Neuronal stem cell (in vitro differentiated cells): ENCODE results near the gene AGPS.

Experiments used
- DNase-seq: peaks from one replicate; pipeline ENCODE4 v3.0.0-alpha.2; 2013; ENCODE audit warnings: low spot score
- H2AFZ ChIP-seq: one replicate; pipeline ENCODE4 v1.6.1; 2013; ENCODE audit warnings: mild to moderate bottlenecking, low read length, inconsistent platforms
- H2AK5ac ChIP-seq: 2 replicates; pipeline ENCODE4 v1.6.1; 2013; ENCODE audit warnings: low read depth, mild to moderate bottlenecking, inconsistent platforms, low read length, moderate library complexity, mixed read lengths
- H2BK120ac ChIP-seq: 2 replicates; pipeline ENCODE4 v1.6.1; 2013; ENCODE audit warnings: low read depth, mild to moderate bottlenecking, inconsistent platforms, low read length, moderate library complexity, mixed read lengths
- H2BK12ac ChIP-seq: one replicate; pipeline ENCODE4 v1.6.1; 2013; ENCODE audit warnings: low read length, inconsistent platforms
- H2BK15ac ChIP-seq: 2 replicates; pipeline ENCODE4 v1.6.1; 2013; ENCODE audit warnings: mild to moderate bottlenecking, low read length, inconsistent platforms, mixed read lengths
- H2BK5ac ChIP-seq: one replicate; pipeline ENCODE4 v1.6.1; 2013; ENCODE audit warnings: inconsistent platforms, mild to moderate bottlenecking, low read length, moderate library complexity
- H3K14ac ChIP-seq: one replicate; pipeline ENCODE4 v1.6.1; 2013; ENCODE audit warnings: low read length, inconsistent platforms
- H3K18ac ChIP-seq: 2 replicates; pipeline ENCODE4 v1.6.1; 2013; ENCODE audit warnings: low read length, inconsistent platforms
- H3K23ac ChIP-seq: 2 replicates; pipeline ENCODE4 v1.6.1; 2013; ENCODE audit warnings: low read depth, mild to moderate bottlenecking, mixed read lengths, low read length, inconsistent platforms; ENCODE audit not compliant: poor library complexity
- H3K27ac ChIP-seq: replicated peaks from 3 replicates; pipeline ENCODE4 v1.5.1; 2013; ENCODE audit warnings: low read length, inconsistent platforms
- H3K27me3 ChIP-seq, 3 experiments: 2 replicates each; pipeline ENCODE4 v1.6.1; 2013; ENCODE audit warnings: low read length in 3 of 3, mild to moderate bottlenecking in 2 of 3, inconsistent platforms in 1 of 3, low read depth in 1 of 3, mixed read lengths in 1 of 3, moderate library complexity in 1 of 3; ENCODE audit not compliant: control insufficient read depth in 3 of 3, insufficient read depth in 3 of 3
- H3K36me3 ChIP-seq, 2 donors: replicated peaks in 1 of 2; 2 replicates each; pipeline ENCODE4 v1.6.1; 2013; ENCODE audit warnings: low read length in 2 of 2; ENCODE audit not compliant: control insufficient read depth in 2 of 2, insufficient read depth in 2 of 2
- H3K4ac ChIP-seq: 2 replicates; pipeline ENCODE4 v1.6.1; 2013; ENCODE audit warnings: inconsistent platforms, mild to moderate bottlenecking, low read length, moderate library complexity
- H3K4me1 ChIP-seq, 2 donors: 1 replicate in 1 of 2; 2 replicates in 1 of 2; pipeline ENCODE4 v1.6.1; 2013; ENCODE audit warnings: low read length in 2 of 2, low read depth in 1 of 2; ENCODE audit not compliant: control insufficient read depth in 2 of 2, insufficient read depth in 1 of 2
- H3K4me2 ChIP-seq: one replicate; pipeline ENCODE4 v1.6.1; 2013; ENCODE audit warnings: mild to moderate bottlenecking, low read length, inconsistent platforms; ENCODE audit not compliant: insufficient read depth, poor library complexity, severe bottlenecking
- H3K4me3 ChIP-seq, 2 donors: 2 replicates each; pipeline ENCODE4 v1.5.1; 2013; ENCODE audit warnings: low read length in 2 of 2, mild to moderate bottlenecking in 2 of 2, inconsistent platforms in 1 of 2, moderate library complexity in 1 of 2
- H3K79me1 ChIP-seq: one replicate; pipeline ENCODE4 v1.6.1; 2013; ENCODE audit warnings: low read depth, mild to moderate bottlenecking, inconsistent platforms, low read length, moderate library complexity
- H3K9ac ChIP-seq: one replicate; pipeline ENCODE4 v1.6.1; 2013; ENCODE audit warnings: mild to moderate bottlenecking, low read depth, low read length, inconsistent platforms; ENCODE audit not compliant: poor library complexity
- H3K9me3 ChIP-seq, 2 donors: replicated peaks in 1 of 2; 2 replicates each; pipeline versions ENCODE3 to v1.6.1; 2013; ENCODE audit warnings: low read length in 2 of 2, mild to moderate bottlenecking in 2 of 2, inconsistent platforms in 1 of 2, low read depth in 1 of 2, mixed read lengths in 1 of 2, moderate library complexity in 1 of 2; ENCODE audit not compliant: control insufficient read depth in 2 of 2, insufficient read depth in 1 of 2
- H4K8ac ChIP-seq: one replicate; pipeline ENCODE4 v1.6.1; 2013; ENCODE audit warnings: low read depth, mild to moderate bottlenecking, inconsistent platforms, low read length, moderate library complexity
- H4K91ac ChIP-seq: one replicate; pipeline ENCODE4 v1.6.1; 2013; ENCODE audit warnings: low read length, low read depth, mild to moderate bottlenecking, inconsistent platforms; ENCODE audit not compliant: poor library complexity
- WGBS, 2 donors: extraction: QIAGEN DNeasy Blood & Tissue Kit; methylation state at CpG; one replicate each; pipeline ENCODE4 v1.1.7; 2013; ENCODE audit warnings: missing lambda C conversion rate in 2 of 2, mixed read lengths in 1 of 2; ENCODE audit not compliant: insufficient read length in 2 of 2, insufficient replicate concordance in 1 of 2; ENCODE audit errors: extremely low coverage in 2 of 2; 5-methylcytosine and 5-hydroxymethylcytosine counted together

AGPS gene

DNA sequence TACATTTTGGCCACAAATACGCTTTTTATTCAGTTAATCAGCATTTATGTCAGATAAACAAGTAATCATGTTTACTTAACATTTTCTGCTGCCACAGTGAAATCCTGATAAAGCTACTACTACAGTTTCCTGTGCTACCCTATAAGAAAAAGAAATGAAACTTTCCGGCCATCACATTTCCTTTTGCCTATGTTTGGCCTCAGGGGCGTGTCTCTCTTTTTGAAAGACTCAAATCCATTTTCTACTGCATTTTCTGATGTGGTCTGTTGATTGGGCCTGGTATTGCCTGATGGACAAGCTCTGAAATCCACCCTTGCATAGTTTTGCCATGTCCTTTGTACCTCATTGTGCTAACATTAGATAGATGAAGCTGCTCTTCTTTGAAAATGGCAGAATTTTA is 152.6 kb downstream of the AGPS start:
- DNase-seq = no peak
- Histone ChIP-seq H3K27me3 (no peaks in the 10 kb centered on the region), H4K8ac (no peak overlapping the region), H2BK5ac (no peak overlapping the region), H3K79me1 (no peaks in the 10 kb centered on the region), H2BK120ac (no peak overlapping the region), H3K27ac (no peak overlapping the region), H3K4me3 (no peak overlapping the region), H3K4ac (no peak overlapping the region), H2AK5ac (no peak overlapping the region), H3K36me3 (no peaks in the 10 kb centered on the region), H2BK15ac (no peak overlapping the region), H3K9me3 (peaks cover 2 to 16% of the 10 kb centered on the region in 2 donors), H3K4me2 (no peak overlapping the region), H2BK12ac (no peak overlapping the region), H3K9ac (no peak overlapping the region), H3K23ac (no peak overlapping the region), H3K18ac (no peak overlapping the region), H2AFZ (no peak overlapping the region), H3K4me1 (peaks cover 0 to 3% of the 10 kb centered on the region in 2 donors), H3K14ac (no peak overlapping the region), H4K91ac (no peak overlapping the region)
- no CpG with 5 or more reads among the region's 3 CpGs for WGBS, 2 donors

DNA sequence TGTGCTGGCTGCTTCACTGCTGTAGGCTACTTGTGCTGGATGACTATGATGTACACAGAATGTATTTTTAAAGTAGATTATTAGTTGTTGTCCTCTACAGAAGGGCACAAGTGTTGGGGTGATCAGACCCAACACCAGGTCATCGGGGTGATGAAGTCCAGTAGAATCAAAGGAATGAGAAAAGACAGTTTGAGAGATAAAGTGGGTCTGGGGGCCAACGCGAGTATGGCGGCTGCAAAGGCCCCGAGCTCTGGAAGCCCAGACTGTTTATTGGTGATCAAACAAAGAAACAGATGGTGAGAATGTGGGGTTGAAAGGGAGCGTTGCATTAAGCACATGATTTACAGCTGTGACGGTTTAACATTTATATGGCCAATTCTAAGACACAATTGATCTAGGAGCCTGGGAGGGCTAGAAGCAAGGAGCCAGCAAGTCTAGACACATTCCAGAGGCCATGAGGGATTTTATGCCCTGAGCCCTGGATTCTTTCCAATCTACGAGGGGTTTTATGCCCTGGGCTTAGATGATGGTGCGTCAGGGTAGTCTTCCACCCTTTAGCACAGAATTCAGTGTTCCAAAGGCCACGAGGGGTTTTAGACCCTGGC is 153.5 kb downstream of the AGPS start:
- no peak overlapping the region for H3K27ac ChIP-seq
- peaks cover 0 to 3% of the 10 kb centered on the region in 2 donors for H3K4me1 ChIP-seq
- no peaks in the 10 kb centered on the region for H3K36me3 ChIP-seq
- H2AK5ac ChIP-seq = no peak overlapping the region
- no peak overlapping the region for H3K9ac ChIP-seq
- no peak overlapping the region for H3K4me2 ChIP-seq
- H2BK15ac ChIP-seq = no peak overlapping the region
- no peaks in the 10 kb centered on the region for H3K27me3 ChIP-seq
- no peaks in the 10 kb centered on the region for H3K79me1 ChIP-seq
- H2AFZ ChIP-seq = no peak overlapping the region
- H3K14ac ChIP-seq = no peak overlapping the region
- no peak overlapping the region for H4K91ac ChIP-seq
- no peak overlapping the region for H3K23ac ChIP-seq
- no peak overlapping the region for H3K4me3 ChIP-seq
- no peak overlapping the region for H3K4ac ChIP-seq
- no CpG with 5 or more reads among the region's 10 CpGs for WGBS, 2 donors
- H2BK120ac ChIP-seq = no peak overlapping the region
- H3K18ac ChIP-seq = no peak overlapping the region
- H2BK12ac ChIP-seq = no peak overlapping the region
- no peak overlapping the region for H4K8ac ChIP-seq
- DNase-seq = no peak
- H3K9me3 ChIP-seq = peaks cover 2 to 16% of the 10 kb centered on the region in 2 donors
- no peak overlapping the region for H2BK5ac ChIP-seq

DNA sequence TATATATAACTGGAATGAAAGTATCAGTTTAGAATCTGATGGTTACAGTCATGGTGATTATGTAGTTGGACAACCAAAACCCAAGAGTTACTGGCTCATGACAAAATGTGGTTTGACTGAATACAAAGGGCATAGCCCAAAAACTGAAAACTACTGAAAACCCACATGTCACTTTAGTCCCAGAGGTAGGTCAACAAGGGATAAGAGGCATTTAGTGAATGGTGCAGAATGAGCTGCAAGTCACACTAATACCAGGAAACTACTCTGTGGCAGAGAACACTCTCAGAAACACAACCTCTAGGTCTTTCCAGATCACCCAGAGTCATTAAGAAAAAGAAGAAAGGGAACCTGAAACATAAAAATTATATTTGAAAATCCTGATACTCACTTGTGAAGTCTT is 154.5 kb downstream of the AGPS start:
- Histone ChIP-seq H4K8ac (no peak overlapping the region), H2AK5ac (no peak overlapping the region), H2BK5ac (no peak overlapping the region), H3K23ac (no peak overlapping the region), H3K18ac (no peak overlapping the region), H2BK12ac (no peak overlapping the region), H2BK15ac (no peak overlapping the region), H2BK120ac (no peak overlapping the region), H3K27ac (no peak overlapping the region), H3K14ac (no peak overlapping the region), H3K79me1 (no peaks in the 10 kb centered on the region), H3K9ac (no peak overlapping the region), H3K9me3 (peaks cover 2 to 16% of the 10 kb centered on the region in 2 donors), H3K27me3 (no peaks in the 10 kb centered on the region), H3K4me2 (no peak overlapping the region), H3K4me3 (no peak overlapping the region), H3K4me1 (peaks cover 0 to 3% of the 10 kb centered on the region in 2 donors), H3K4ac (no peak overlapping the region), H2AFZ (no peak overlapping the region), H3K36me3 (no peaks in the 10 kb centered on the region), H4K91ac (no peak overlapping the region)
- no peak for DNase-seq

DNA sequence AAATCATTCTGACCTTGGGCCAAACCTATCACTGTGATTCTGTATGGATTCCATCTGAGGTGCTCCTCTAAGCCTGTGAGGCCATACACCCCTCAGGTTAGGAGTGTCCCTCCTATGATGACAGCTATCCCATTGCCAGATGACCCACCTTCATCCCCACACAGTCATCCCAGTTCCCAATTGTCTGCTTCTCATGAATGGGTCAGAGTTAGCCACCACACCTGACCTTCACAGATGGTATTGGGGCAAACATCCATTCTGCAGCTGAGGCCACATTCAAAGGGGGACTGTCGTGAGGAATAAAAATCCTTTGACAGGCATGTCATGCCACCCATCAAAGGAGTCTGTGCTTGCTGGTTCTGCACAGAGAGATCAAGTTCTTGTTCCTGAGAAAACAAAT is 155.2 kb downstream of the AGPS start:
- no peak overlapping the region for H3K4me2 ChIP-seq

More for the DNA sequence above, 155.2 kb downstream of the AGPS start:
- Histone ChIP-seq H3K9me3 (peaks cover 2 to 16% of the 10 kb centered on the region in 2 donors), H2BK12ac (no peak overlapping the region), H3K27me3 (no peaks in the 10 kb centered on the region), H3K4me3 (no peak overlapping the region), H2BK120ac (no peak overlapping the region), H2BK5ac (no peak overlapping the region), H3K23ac (no peak overlapping the region), H2AFZ (no peak overlapping the region), H3K79me1 (no peaks in the 10 kb centered on the region), H3K9ac (no peak overlapping the region), H2BK15ac (no peak overlapping the region), H4K8ac (no peak overlapping the region), H3K4ac (no peak overlapping the region), H3K27ac (no peak overlapping the region), H3K36me3 (no peaks in the 10 kb centered on the region), H4K91ac (no peak overlapping the region), H2AK5ac (no peak overlapping the region), H3K18ac (no peak overlapping the region), H3K14ac (no peak overlapping the region), H3K4me1 (peaks cover 0 to 3% of the 10 kb centered on the region in 2 donors)
- no CpG with 5 or more reads among the region's 1 CpG for WGBS, 2 donors
- DNase-seq = no peak
